ENCODE results near the gene BHLHE41.
A peak's percentile ranks its signal among the peaks of the same experiment; 100 is the strongest.

Gene BHLHE41

DNA sequence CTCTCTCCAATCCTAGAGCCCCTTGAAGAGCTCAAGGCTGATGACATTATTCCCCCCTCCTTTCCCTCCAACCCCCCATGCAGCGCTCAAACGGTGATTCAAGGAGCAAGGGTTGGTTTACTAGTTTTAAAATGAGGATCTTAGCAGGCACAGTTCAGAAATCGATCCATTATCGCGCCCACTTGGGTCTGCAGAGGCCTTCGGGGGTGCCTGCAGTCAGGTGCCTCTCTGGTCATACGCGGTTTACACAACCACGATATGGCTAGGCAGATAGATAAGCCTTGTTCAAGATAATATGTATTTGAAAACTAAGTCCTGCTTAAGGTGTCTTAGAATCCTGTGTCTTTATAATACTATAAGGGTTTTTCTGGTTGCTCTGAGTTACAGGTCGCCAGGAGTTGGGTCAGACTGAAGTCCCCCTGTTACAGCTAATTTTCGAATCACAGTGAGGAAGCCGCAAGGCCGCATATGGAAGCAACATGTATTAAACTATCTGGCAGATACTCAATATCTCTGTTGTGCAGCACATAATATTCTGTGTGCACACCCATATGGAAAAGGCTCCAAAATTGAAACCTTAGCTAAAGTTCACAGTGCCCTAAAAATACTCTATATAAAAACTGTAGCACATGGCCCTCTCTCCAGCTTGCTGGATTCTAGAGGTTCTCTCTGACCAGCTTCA lies 10.0 kb downstream of the BHLHE41 start:
- no peak for DNase-seq (ENCODE audit: low read depth in 2 of 2, low spot score in 1 of 2)

GRCh38 chr12:26113853-26114719 lies 10.8 kb downstream of the BHLHE41 start:
- peak; percentile 27 to 51 for DNase-seq (ENCODE audit: low read depth in 2 of 2, low spot score in 1 of 2)

DNA sequence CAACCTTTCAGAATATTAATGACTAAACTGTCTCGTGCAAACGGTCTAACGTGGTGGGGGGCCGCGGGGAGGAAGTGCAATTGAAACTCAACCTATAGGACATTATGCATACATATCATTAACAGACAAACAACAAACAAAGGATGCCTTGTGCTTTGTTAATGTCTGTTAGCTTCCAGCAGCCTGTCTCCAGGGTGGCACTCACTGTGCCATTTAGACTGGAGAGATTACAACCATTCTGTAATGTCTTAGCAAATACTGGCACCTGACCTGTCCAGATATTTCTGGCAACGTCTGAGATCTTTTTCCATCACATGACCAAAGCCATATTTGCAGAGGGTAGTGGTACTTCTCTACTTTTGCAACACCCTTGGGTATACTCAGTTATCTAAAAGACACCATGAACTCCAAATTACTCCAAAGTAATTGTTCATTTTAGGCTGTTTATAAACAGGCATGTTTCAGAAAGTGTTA lies 11.6 kb downstream of the BHLHE41 start:
- DNase-seq (ENCODE audit: low read depth in 2 of 2, low spot score in 1 of 2) = no peak

- no peak for DNase-seq (ENCODE audit: low read depth in 2 of 2, low spot score in 1 of 2)
Measured at GRCh38 chr12:26112703-26113147, 12.1 kb downstream of the BHLHE41 start.

DNA sequence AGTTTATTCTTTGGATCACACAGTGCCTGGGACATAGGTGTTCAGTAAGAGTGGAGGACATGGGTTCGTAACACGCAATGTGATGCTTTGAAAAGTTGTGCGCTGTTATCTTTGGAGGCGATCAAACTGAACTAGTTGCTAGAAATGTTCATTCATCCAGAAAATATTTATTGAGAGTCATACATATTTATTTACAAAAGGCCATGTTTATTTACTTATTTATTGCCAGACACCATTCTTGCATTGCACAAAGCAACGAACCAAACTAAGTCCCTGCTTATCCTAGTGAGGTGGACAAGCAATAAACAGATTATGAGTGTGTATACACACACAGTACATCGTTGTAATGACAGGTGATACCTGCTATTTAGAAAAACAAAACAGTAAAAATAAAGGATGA lies 12.6 kb downstream of the BHLHE41 start:
- no peak for DNase-seq (ENCODE audit: low read depth in 2 of 2, low spot score in 1 of 2)

DNA sequence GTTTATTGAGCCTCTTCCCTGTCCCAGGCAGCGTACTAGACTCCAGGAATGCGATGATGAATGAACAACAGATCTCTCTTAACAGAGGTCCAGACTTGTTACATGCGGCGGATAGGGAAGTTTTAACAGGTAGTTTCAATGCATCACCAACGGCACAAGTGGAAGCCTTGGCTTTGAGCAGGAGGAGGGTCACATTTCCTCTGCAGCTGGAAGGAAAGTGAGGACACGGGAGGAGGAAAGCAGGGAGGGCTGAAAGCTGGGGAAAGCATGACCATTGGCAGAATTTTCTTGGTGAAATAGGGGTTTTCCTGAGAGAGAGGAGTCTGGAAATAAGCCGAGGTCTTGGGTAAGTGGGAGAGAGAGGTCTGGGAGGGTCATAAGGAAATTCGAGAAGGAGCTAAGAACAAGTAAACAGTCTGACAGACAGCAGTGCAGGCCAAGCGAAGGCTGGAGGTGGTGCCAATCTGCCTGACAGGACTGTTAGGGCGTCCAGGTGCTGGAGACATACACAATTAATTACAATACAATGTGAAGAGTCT lies 15.4 kb downstream of the BHLHE41 start:
- no peak for DNase-seq (ENCODE audit: low read depth in 2 of 2, low spot score in 1 of 2)

GRCh38 chr12:26108915-26109314 lies 15.9 kb downstream of the BHLHE41 start:
- DNase-seq (ENCODE audit: low read depth in 2 of 2, low spot score in 1 of 2) = no peak

GRCh38 chr12:26106347-26106746 lies 18.5 kb downstream of the BHLHE41 start:
- no peak for DNase-seq (ENCODE audit: low read depth in 2 of 2, low spot score in 1 of 2)

GRCh38 chr12:26102953-26103352 lies 21.9 kb downstream of the BHLHE41 start:
- no peak for DNase-seq (ENCODE audit: low read depth in 2 of 2, low spot score in 1 of 2)

DNA sequence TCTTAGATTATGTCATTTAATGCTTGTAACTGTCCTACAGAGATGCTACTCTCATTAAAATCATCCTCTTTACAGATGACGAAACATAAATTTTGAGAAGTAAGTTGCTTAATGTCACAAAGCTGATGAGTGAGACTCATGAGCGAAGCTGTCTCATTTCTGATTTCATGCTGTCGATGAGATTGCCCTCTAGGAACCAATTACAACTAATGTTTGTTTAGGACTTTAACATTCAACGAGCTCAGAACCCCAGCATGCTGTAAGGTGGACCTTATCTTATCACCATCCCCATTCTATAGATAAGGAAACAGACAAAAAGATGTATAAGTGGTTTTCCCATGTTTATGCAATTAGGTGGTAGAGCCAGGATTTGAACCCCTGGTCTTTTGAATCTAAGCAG lies 23.1 kb downstream of the BHLHE41 start:
- no peak for DNase-seq (ENCODE audit: low read depth in 2 of 2, low spot score in 1 of 2)

DNA sequence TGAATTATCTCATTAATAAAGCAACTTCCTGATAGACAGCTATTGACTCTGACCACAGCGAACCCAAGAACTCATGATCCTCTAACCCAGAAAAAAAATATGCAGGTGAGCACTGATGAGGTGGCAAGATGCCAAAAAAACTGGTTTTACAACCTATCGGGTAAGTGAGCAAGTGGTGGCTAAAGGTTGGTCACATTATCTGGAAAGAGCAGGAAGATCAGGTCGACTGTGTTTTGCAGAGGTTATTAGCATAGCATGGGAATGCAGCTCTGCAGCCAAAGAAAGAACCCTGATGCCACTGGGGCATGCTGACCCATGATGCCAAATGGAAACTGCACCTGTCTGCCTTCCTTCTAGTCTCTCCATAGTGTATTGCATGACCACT lies 23.5 kb downstream of the BHLHE41 start:
- no peak for DNase-seq (ENCODE audit: low read depth in 2 of 2, low spot score in 1 of 2)

GRCh38 chr12:26100666-26101349 lies 24.0 kb downstream of the BHLHE41 start:
- no peak for DNase-seq (ENCODE audit: low read depth in 2 of 2, low spot score in 1 of 2)

GRCh38 chr12:26097046-26097878 lies 27.6 kb downstream of the BHLHE41 start:
- DNase-seq (ENCODE audit: low read depth in 2 of 2, low spot score in 1 of 2) = peak in 1 of 2 donors; percentile 15

DNA sequence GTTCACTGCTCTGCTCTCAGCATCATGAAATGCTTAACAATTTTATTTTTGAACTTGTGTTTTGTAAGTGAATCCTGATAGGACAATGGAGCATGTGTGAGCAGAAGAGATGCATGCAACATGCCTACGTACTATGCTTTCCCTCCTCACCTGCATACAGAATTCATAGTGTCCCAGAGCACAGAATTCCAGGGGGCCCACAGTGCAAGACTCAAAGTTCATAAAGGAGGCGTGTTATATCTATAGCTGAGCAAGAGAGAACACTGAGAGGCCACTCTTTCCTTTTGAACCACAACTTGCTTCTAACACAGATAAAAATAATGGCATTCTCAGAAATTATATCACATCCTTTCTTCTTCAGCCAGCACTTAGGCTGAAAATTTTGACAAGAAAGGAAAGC lies 28.8 kb downstream of the BHLHE41 start:
- DNase-seq (ENCODE audit: low read depth in 2 of 2, low spot score in 1 of 2) = no peak

DNA sequence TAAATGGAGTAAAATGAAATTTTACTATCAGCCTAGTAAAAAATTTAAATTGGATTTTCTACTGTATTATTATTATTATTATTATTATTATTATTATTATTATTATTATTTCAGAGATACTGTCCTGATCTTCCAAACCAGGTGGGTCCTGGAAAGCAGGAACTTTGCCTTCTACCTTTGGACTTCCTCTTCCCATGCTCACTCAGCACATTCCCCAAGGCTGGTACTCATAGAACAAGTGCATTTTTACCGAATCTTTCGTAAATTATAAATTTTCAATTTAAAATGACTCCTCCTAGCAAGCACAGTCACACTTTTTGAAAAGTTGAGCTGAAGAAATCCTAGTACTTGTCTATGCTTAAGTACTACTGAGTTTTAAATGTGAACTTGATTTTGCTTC lies 29.7 kb downstream of the BHLHE41 start:
- DNase-seq (ENCODE audit: low read depth in 2 of 2, low spot score in 1 of 2) = no peak

DNA sequence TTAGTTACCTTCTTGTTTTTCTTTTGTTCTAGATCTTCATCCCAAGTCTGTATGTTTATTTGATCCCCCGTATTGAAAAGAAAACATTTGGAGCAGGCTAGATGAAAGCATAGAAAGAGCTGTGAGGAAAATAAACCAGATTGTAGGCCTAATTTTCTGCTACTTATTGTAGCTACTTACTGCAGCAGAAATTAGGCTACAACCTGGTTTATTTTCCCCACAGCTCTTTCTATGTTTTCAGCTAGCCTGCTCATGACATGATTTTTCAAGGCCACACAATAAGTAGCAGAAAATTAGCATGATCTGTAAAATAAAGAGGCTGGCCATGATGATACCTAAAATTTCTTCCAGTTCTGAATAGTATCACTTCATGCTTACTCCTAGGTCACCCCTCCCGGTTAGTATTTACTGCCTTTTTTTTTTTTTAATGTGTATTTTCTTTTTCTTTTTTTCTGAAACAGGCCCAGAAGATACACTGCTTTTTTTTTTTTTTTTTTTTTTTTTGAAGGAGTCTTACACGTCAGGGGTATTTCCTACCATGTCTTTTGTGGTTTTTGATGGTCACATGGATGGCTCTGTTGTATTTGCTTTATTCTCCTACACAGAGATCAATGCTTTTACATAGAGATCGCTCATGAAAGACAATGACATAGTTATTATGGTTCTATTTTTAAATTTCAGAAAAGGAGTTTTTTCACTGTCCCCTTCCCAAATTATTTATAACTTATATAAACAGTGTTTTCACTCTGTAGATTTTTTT lies 32.3 kb downstream of the BHLHE41 start:
- no peak for DNase-seq (ENCODE audit: low read depth in 2 of 2, low spot score in 1 of 2)

- no peak for DNase-seq (ENCODE audit: low read depth in 2 of 2, low spot score in 1 of 2)
Measured at GRCh38 chr12:26091822-26092221, 33.0 kb downstream of the BHLHE41 start.

DNA sequence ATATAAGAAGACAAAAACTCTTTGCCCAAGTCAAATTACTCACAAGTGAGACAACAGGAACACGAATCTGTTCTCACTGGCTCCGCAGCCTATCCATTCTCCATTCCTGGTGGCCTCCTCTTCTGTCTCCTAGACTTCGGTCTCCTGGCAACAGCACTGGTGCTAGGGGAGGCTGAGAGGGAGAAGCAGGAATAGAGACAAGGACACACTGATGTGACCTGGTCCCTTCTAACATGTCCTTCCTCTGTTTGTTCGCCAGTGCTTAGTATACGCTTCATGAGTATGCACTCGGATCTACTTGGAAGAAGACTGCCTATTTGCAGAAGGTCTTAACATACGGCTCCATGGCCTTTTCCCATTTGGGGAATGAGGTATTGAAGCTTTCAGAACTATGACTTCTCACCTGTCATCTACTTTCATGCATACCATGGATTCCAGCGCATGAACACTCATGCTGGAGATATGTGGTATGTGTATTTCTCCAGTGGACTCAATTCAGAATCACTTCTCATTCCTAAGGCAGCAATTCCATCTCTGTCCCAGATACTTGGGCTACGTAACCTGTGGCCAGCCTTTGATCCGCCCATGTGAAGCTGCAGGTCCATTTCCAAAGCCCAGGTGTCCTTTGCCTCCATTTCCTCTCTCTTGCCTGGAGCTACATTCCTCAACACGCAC lies 33.9 kb downstream of the BHLHE41 start:
- DNase-seq (ENCODE audit: low read depth in 2 of 2, low spot score in 1 of 2) = no peak

DNA sequence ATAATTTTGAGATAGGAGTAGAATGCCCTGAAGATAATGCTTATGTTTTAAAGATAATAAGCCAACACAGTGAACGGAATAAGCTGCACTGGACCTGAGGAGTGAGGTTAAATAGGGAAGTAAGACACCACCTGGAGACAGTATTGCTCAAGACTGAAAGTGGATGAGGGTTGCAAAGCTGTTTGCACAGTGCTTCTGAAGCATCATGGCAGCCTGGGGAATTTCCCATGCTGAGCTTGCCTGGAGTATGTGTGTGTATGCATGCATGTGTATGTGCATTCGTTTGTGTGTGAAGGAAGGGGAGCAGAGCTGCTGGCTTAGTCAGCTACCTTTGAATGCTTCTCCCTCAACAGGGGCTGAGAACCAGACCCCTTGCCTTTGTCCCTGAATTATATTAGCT lies 35.8 kb downstream of the BHLHE41 start:
- DNase-seq (ENCODE audit: low read depth in 2 of 2, low spot score in 1 of 2) = no peak

Data from stimulated activated CD8-positive, alpha-beta memory T cell treated with anti-CD3 and anti-CD28 coated beads, Interleukin-4, amount 100 ng/mL, for 1 hour (primary cell).